ENCODE results near the gene PPP1R3F.

PPP1R3F gene

GRCh38 chrX:49284212-49284611 lies 14.6 kb downstream of the PPP1R3F start:
- H4K20me1 ChIP-seq (ENCODE audit: insufficient read depth, low read length), result no peaks in the 10 kb centered on the region
- H3K27me3 ChIP-seq (replicated peaks; ENCODE audit: insufficient read depth, low read length), result no peaks in the 10 kb centered on the region
- no peak overlapping the region for H3K4me3 ChIP-seq (ENCODE audit: low read length)
- no peaks in the 10 kb centered on the region for H3K9me2 ChIP-seq (replicated peaks; ENCODE audit: insufficient read depth, low read length)
- H3K36me3 ChIP-seq (replicated peaks; ENCODE audit: insufficient read depth, low read length), result no peaks in the 10 kb centered on the region
- no peak overlapping the region for H3K9ac ChIP-seq (ENCODE audit: low read length)
- H3F3A ChIP-seq (ENCODE audit: insufficient read depth, low read length), result no peaks in the 10 kb centered on the region
- H3K4me1 ChIP-seq (ENCODE audit: low read length), result no peaks in the 10 kb centered on the region
- TF ChIP-seq EZH2phosphoT487 (IDR thresholded peaks at IDR 0.05; ENCODE audit: low read length) (no peak), CTCF (IDR thresholded peaks at IDR 0.05; ENCODE audit: low read length) (no peak), EZH2 (optimal IDR thresholded peaks at IDR 0.05; ENCODE audit: low read depth, low read length) (no peak)
- H2AFZ ChIP-seq (ENCODE audit: low read length), result no peak overlapping the region
- H3K9me3 ChIP-seq (replicated peaks; ENCODE audit: insufficient read depth, low read length), result no peaks in the 10 kb centered on the region
- no peaks in the 10 kb centered on the region for H3K79me2 ChIP-seq (ENCODE audit: low read length)
- no peak overlapping the region for H3K4me2 ChIP-seq (ENCODE audit: low read depth, low read length)
- no peak overlapping the region for H3K27ac ChIP-seq (ENCODE audit: low read length)
- DNase-seq, result no peak

- Histone ChIP-seq H3K9ac (ENCODE audit: low read length) (no peak overlapping the region), H4K20me1 (ENCODE audit: insufficient read depth, low read length) (no peaks in the 10 kb centered on the region), H2AFZ (ENCODE audit: low read length) (no peak overlapping the region), H3K27me3 (replicated peaks; ENCODE audit: insufficient read depth, low read length) (no peaks in the 10 kb centered on the region), H3K4me2 (ENCODE audit: low read depth, low read length) (no peak overlapping the region), H3K9me3 (replicated peaks; ENCODE audit: insufficient read depth, low read length) (no peaks in the 10 kb centered on the region), H3K9me2 (replicated peaks; ENCODE audit: insufficient read depth, low read length) (no peaks in the 10 kb centered on the region), H3F3A (ENCODE audit: insufficient read depth, low read length) (no peaks in the 10 kb centered on the region), H3K4me3 (ENCODE audit: low read length) (no peak overlapping the region), H3K36me3 (replicated peaks; ENCODE audit: insufficient read depth, low read length) (no peaks in the 10 kb centered on the region), H3K79me2 (ENCODE audit: low read length) (no peaks in the 10 kb centered on the region), H3K4me1 (ENCODE audit: low read length) (no peaks in the 10 kb centered on the region), H3K27ac (ENCODE audit: low read length) (no peak overlapping the region)
- no peak for TF ChIP-seq EZH2phosphoT487 (IDR thresholded peaks at IDR 0.05; ENCODE audit: low read length)
- no peak for TF ChIP-seq EZH2 (optimal IDR thresholded peaks at IDR 0.05; ENCODE audit: low read depth, low read length)
- no peak for TF ChIP-seq CTCF (IDR thresholded peaks at IDR 0.05; ENCODE audit: low read length)
- DNase-seq, result no peak
These were observed 16.5 kb downstream of the PPP1R3F start for GRCh38 chrX:49286136-49286535.

- Histone ChIP-seq H2AFZ (ENCODE audit: low read length) (no peak overlapping the region), H3K9me2 (replicated peaks; ENCODE audit: insufficient read depth, low read length) (no peaks in the 10 kb centered on the region), H3K9ac (ENCODE audit: low read length) (no peak overlapping the region), H3K79me2 (ENCODE audit: low read length) (no peaks in the 10 kb centered on the region), H3K9me3 (replicated peaks; ENCODE audit: insufficient read depth, low read length) (no peaks in the 10 kb centered on the region), H3K36me3 (replicated peaks; ENCODE audit: insufficient read depth, low read length) (no peaks in the 10 kb centered on the region), H3K4me1 (ENCODE audit: low read length) (no peaks in the 10 kb centered on the region), H3K27ac (ENCODE audit: low read length) (no peak overlapping the region), H4K20me1 (ENCODE audit: insufficient read depth, low read length) (no peaks in the 10 kb centered on the region), H3K4me3 (ENCODE audit: low read length) (no peak overlapping the region), H3F3A (ENCODE audit: insufficient read depth, low read length) (no peaks in the 10 kb centered on the region), H3K4me2 (ENCODE audit: low read depth, low read length) (no peak overlapping the region), H3K27me3 (replicated peaks; ENCODE audit: insufficient read depth, low read length) (no peaks in the 10 kb centered on the region)
- TF ChIP-seq EZH2phosphoT487 (IDR thresholded peaks at IDR 0.05; ENCODE audit: low read length) (no peak), EZH2 (optimal IDR thresholded peaks at IDR 0.05; ENCODE audit: low read depth, low read length) (no peak), CTCF (IDR thresholded peaks at IDR 0.05; ENCODE audit: low read length) (no peak)
- DNase-seq, result no peak
These were observed 17.0 kb downstream of the PPP1R3F start for GRCh38 chrX:49286581-49286980.
